HL-60 (cell line): ENCODE results near the gene DLL1.
A peak's percentile ranks its signal among the peaks of the same experiment; 100 is the strongest.

Source experiments
- CTCF ChIP-seq: IDR thresholded peaks from one replicate; pipeline ENCODE4 v1.5.1; 2011; ENCODE audit warnings: low read length, control low read depth, inconsistent platforms; ENCODE audit not compliant: insufficient read depth
- GABPA ChIP-seq: IDR thresholded peaks from 2 replicates; pipeline ENCODE4 v1.6.1; 2012; ENCODE audit warnings: low read depth
- POLR2AphosphoS5 ChIP-seq: IDR thresholded peaks from 2 replicates; pipeline ENCODE4 v1.6.1; 2012; ENCODE audit warnings: low read depth
- SPI1 ChIP-seq: IDR thresholded peaks from 2 replicates; pipeline ENCODE4 v1.6.1; 2012; ENCODE audit warnings: low read depth, mild to moderate bottlenecking, borderline replicate concordance
- TF ChIP-seq, protein P1 (sequence below): IDR thresholded peaks from 2 replicates; pipeline ENCODE4 v1.6.1; 2012; ENCODE audit warnings: low read depth; ENCODE audit not compliant: insufficient replicate concordance

DNA sequence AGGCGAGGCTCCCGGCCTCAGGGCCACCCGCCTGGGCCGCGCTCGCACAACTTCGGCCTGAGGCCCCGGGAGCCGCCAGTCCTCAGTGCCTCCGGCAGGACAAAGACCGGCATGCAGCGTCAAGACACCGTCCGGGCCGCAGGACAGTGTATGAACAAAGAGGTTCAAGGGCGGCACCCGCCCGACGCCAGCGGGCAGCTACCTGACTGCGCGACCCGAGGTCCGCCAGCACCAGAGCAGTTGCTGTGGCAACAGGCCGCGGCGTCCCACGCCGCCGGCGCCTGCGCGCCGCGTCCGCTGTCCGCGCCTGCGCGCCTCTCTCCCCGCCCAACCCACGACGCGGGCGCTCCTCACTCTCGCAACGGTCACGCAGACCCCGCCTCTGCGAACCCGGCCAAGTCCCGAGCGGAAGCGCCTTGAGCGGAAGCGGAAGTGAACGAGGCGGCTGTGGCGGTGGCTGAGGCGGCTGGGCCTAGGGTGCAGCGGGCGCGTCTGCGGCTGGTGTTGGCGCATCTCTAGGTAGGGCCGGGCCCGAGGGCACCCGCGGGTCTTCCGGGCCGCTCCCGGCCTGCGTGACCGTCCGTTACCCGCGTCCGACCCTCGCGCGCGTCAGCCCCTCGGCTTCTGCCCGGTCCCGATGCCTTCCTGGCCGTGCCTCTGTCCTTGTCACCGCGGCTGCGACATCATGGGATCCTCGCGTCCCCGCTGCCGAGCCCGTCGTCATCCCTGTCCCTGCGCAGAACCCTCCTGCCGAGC lies 15.6 kb upstream of the DLL1 start, which contains the start of gene FAM120B:
- TF ChIP-seq CTCF (no peak), POLR2AphosphoS5 (peak; percentile 93), GABPA (peak; percentile 86), SPI1 (peak; percentile 91)
- TF ChIP-seq, protein P1, sequence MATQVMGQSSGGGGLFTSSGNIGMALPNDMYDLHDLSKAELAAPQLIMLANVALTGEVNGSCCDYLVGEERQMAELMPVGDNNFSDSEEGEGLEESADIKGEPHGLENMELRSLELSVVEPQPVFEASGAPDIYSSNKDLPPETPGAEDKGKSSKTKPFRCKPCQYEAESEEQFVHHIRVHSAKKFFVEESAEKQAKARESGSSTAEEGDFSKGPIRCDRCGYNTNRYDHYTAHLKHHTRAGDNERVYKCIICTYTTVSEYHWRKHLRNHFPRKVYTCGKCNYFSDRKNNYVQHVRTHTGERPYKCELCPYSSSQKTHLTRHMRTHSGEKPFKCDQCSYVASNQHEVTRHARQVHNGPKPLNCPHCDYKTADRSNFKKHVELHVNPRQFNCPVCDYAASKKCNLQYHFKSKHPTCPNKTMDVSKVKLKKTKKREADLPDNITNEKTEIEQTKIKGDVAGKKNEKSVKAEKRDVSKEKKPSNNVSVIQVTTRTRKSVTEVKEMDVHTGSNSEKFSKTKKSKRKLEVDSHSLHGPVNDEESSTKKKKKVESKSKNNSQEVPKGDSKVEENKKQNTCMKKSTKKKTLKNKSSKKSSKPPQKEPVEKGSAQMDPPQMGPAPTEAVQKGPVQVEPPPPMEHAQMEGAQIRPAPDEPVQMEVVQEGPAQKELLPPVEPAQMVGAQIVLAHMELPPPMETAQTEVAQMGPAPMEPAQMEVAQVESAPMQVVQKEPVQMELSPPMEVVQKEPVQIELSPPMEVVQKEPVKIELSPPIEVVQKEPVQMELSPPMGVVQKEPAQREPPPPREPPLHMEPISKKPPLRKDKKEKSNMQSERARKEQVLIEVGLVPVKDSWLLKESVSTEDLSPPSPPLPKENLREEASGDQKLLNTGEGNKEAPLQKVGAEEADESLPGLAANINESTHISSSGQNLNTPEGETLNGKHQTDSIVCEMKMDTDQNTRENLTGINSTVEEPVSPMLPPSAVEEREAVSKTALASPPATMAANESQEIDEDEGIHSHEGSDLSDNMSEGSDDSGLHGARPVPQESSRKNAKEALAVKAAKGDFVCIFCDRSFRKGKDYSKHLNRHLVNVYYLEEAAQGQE: no peak
